ENCODE data around the gene STAMBP.
"Not testable (repeated sequence)": the region's sequence is repeated elsewhere in the genome, so short reads cannot be mapped to it uniquely, and the experiment has no call there.

STAMBP gene

GRCh38 chr2:73897934-73898333 is 69.2 kb downstream of the STAMBP start:
- Histone ChIP-seq H3K27ac (ENCODE audit: poor library complexity, severe bottlenecking) (no peak overlapping the region), H3K36me3 (ENCODE audit: low read depth) (no peaks in the 10 kb centered on the region), H3K27me3 (ENCODE audit: insufficient read depth, poor library complexity, severe bottlenecking) (no peaks in the 10 kb centered on the region), H3K9me3 (ENCODE audit: severe bottlenecking) (no peaks in the 10 kb centered on the region), H3K4me1 (ENCODE audit: insufficient read depth, poor library complexity, severe bottlenecking) (no peaks in the 10 kb centered on the region), H3K4me3 (ENCODE audit: severe bottlenecking) (no peak overlapping the region)
- TF ChIP-seq, protein P1, sequence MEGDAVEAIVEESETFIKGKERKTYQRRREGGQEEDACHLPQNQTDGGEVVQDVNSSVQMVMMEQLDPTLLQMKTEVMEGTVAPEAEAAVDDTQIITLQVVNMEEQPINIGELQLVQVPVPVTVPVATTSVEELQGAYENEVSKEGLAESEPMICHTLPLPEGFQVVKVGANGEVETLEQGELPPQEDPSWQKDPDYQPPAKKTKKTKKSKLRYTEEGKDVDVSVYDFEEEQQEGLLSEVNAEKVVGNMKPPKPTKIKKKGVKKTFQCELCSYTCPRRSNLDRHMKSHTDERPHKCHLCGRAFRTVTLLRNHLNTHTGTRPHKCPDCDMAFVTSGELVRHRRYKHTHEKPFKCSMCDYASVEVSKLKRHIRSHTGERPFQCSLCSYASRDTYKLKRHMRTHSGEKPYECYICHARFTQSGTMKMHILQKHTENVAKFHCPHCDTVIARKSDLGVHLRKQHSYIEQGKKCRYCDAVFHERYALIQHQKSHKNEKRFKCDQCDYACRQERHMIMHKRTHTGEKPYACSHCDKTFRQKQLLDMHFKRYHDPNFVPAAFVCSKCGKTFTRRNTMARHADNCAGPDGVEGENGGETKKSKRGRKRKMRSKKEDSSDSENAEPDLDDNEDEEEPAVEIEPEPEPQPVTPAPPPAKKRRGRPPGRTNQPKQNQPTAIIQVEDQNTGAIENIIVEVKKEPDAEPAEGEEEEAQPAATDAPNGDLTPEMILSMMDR (IDR thresholded peaks at IDR 0.05; ENCODE audit: poor library complexity, severe bottlenecking) = no peak
- ATAC-seq (ENCODE audit: low read depth) (no peak), DNase-seq (ENCODE audit: low spot score) (no peak)

- no peaks in the 10 kb centered on the region for H3K4me1 ChIP-seq (ENCODE audit: insufficient read depth, poor library complexity, severe bottlenecking)
- no peak overlapping the region for H3K4me3 ChIP-seq (ENCODE audit: severe bottlenecking)
- TF ChIP-seq, protein P1 (IDR thresholded peaks at IDR 0.05; ENCODE audit: poor library complexity, severe bottlenecking) = no peak
These were observed 71.1 kb downstream of the STAMBP start for GRCh38 chr2:73899801-73900336.

DNA sequence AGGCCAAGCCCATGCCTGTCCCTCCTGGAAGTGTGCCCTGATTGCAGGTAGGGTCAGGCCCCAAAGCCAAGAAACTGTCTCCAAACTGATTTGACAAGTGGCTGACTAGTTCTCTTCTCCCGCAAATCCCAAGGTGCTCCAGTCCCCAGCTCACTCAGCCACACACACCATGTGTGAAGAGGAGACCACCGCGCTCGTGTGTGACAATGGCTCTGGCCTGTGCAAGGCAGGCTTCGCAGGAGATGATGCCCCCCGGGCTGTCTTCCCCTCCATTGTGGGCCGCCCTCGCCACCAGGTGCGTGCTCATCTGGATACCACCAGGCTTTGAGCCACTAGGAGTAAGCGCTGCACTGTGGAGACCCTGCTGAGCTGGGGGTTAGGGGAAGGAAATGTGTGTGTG is 72.4 kb downstream of the STAMBP start:
- no peak for ATAC-seq (ENCODE audit: low read depth)
- TF ChIP-seq, protein P1 (IDR thresholded peaks at IDR 0.05; ENCODE audit: poor library complexity, severe bottlenecking) = no peak

More at GRCh38 chr2:73899801-73900336, 71.1 kb downstream of the STAMBP start:
- Histone ChIP-seq H3K27ac (ENCODE audit: poor library complexity, severe bottlenecking) (no peak overlapping the region), H3K36me3 (ENCODE audit: low read depth) (no peaks in the 10 kb centered on the region), H3K27me3 (ENCODE audit: insufficient read depth, poor library complexity, severe bottlenecking) (no peaks in the 10 kb centered on the region), H3K9me3 (ENCODE audit: severe bottlenecking) (no peaks in the 10 kb centered on the region)
- no peak for DNase-seq (ENCODE audit: low spot score)
- ATAC-seq (ENCODE audit: low read depth) = no peak

DNA sequence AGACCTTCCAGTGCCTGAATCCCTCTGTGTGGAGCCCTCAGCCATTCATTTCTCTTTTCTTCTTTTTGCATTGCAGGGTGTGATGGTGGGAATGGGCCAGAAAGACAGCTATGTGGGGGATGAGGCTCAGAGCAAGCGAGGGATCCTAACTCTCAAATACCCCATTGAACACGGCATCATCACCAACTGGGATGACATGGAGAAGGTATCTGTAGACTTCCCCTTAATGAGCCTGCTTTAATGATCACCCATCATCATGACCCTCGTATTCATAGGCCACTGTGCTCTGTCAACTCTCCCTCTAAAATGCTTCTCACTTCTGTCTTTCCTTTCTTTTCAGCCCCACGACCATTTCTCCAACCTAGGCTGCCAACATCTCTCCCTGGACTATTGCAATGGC is 73.5 kb downstream of the STAMBP start:
- Histone ChIP-seq H3K27ac (ENCODE audit: poor library complexity, severe bottlenecking) (no peak overlapping the region), H3K9me3 (ENCODE audit: severe bottlenecking) (no peaks in the 10 kb centered on the region), H3K36me3 (ENCODE audit: low read depth) (no peaks in the 10 kb centered on the region), H3K27me3 (ENCODE audit: insufficient read depth, poor library complexity, severe bottlenecking) (no peaks in the 10 kb centered on the region), H3K4me1 (ENCODE audit: insufficient read depth, poor library complexity, severe bottlenecking) (no peaks in the 10 kb centered on the region), H3K4me3 (ENCODE audit: severe bottlenecking) (no peak overlapping the region)
- ATAC-seq (ENCODE audit: low read depth) (no peak), DNase-seq (ENCODE audit: low spot score) (no peak)
- TF ChIP-seq, protein P1 (IDR thresholded peaks at IDR 0.05; ENCODE audit: poor library complexity, severe bottlenecking) = no peak

More for the DNA sequence above, 72.4 kb downstream of the STAMBP start:
- H3K27ac ChIP-seq (ENCODE audit: poor library complexity, severe bottlenecking) = no peak overlapping the region
- H3K4me1 ChIP-seq (ENCODE audit: insufficient read depth, poor library complexity, severe bottlenecking) = no peaks in the 10 kb centered on the region
- H3K4me3 ChIP-seq (ENCODE audit: severe bottlenecking) = no peak overlapping the region
- no peaks in the 10 kb centered on the region for H3K36me3 ChIP-seq (ENCODE audit: low read depth)
- no peaks in the 10 kb centered on the region for H3K9me3 ChIP-seq (ENCODE audit: severe bottlenecking)
- DNase-seq (ENCODE audit: low spot score) = no peak
- H3K27me3 ChIP-seq (ENCODE audit: insufficient read depth, poor library complexity, severe bottlenecking) = no peaks in the 10 kb centered on the region

DNA sequence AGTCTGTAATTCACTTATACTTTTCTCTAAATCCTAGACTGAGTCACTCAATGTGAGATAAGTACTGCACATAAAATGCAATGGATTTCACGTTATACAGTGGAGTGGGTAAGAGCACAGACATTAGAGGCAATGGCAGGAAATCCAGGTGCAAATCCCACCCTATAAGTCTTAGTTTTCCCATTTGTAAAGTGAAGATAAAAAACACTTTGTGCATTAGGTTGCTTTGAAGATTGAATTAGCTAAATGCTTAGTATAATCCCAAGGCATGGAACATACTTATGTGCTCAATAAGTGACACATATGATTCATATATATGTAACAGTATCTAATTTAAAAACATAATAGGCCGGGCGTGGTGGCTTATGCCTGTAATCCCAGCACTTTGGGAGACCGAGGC is 74.6 kb downstream of the STAMBP start:
- Histone ChIP-seq H3K36me3 (ENCODE audit: low read depth) (no peaks in the 10 kb centered on the region), H3K4me1 (ENCODE audit: insufficient read depth, poor library complexity, severe bottlenecking) (no peaks in the 10 kb centered on the region), H3K4me3 (ENCODE audit: severe bottlenecking) (no peak overlapping the region), H3K27ac (ENCODE audit: poor library complexity, severe bottlenecking) (no peak overlapping the region), H3K9me3 (ENCODE audit: severe bottlenecking) (no peaks in the 10 kb centered on the region), H3K27me3 (ENCODE audit: insufficient read depth, poor library complexity, severe bottlenecking) (no peaks in the 10 kb centered on the region)
- ATAC-seq (ENCODE audit: low read depth) (no peak), DNase-seq (ENCODE audit: low spot score) (no peak)
- TF ChIP-seq, protein P1 (IDR thresholded peaks at IDR 0.05; ENCODE audit: poor library complexity, severe bottlenecking) = no peak

DNA sequence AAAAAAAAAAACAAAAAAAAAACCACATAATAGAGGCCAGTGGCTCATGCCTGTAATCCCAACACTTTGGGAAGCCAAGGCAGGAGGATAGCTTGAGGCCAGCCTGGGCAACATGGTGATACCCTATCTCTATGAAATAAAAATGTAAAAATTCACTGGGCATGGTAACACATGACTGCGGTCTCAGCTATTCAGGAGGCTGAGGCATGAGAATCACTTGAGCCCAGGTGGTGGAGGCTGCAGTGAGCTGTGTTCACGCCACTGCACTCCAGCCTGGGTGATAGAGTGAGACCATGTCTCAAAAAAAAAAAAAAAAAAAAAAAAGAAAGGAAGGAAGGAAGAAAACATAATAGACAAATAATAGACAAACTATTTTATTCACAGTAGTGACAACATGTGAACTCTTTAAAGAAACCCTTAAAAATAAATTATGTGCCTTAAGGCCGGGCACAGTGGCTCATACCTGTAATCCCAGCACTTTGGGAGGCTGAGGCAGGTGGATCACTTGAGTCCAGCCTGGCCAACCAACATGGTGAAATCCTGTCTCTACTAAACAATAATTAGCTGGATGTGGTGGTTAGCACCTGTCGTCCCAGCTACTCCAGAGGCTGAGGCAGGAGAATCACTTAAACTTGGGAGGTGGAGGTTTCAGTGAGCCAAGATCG is 75.3 kb downstream of the STAMBP start:
- ATAC-seq (ENCODE audit: low read depth); H3K27me3 ChIP-seq (ENCODE audit: insufficient read depth, poor library complexity, severe bottlenecking); H3K4me1 ChIP-seq (ENCODE audit: insufficient read depth, poor library complexity, severe bottlenecking); H3K9me3 ChIP-seq (ENCODE audit: severe bottlenecking); H3K36me3 ChIP-seq (ENCODE audit: low read depth); H3K27ac ChIP-seq (ENCODE audit: poor library complexity, severe bottlenecking); H3K4me3 ChIP-seq (ENCODE audit: severe bottlenecking); DNase-seq (ENCODE audit: low spot score): not testable (repeated sequence)
